ENCODE measurements around the gene FNDC11.

FNDC11 gene

GRCh38 chr20:63582382-63583063 lies 28.6 kb downstream of the FNDC11 start:
- DNase-seq (ENCODE audit: low read depth), result no peak

GRCh38 chr20:63585616-63586565 lies 31.9 kb downstream of the FNDC11 start:
- DNase-seq (ENCODE audit: low read depth), result no peak

GRCh38 chr20:63586797-63587196 lies 32.8 kb downstream of the FNDC11 start:
- DNase-seq (ENCODE audit: low read depth), result no peak

- DNase-seq (ENCODE audit: low read depth), result no peak
These were observed 33.3 kb downstream of the FNDC11 start for GRCh38 chr20:63587256-63587655.

GRCh38 chr20:63587776-63588591 lies 34.0 kb downstream of the FNDC11 start:
- no peak for DNase-seq (ENCODE audit: low read depth)

- DNase-seq (ENCODE audit: low read depth), result no peak
These were observed 34.7 kb downstream of the FNDC11 start for GRCh38 chr20:63588641-63589041.

- DNase-seq (ENCODE audit: low read depth), result no peak
These were observed 35.6 kb downstream of the FNDC11 start for GRCh38 chr20:63589261-63590217.

- no peak for DNase-seq (ENCODE audit: low read depth)
These were observed 36.5 kb downstream of the FNDC11 start for GRCh38 chr20:63590218-63591146.

GRCh38 chr20:63591147-63591533 lies 37.2 kb downstream of the FNDC11 start:
- no peak for DNase-seq (ENCODE audit: low read depth)

- no peak for DNase-seq (ENCODE audit: low read depth)
These were observed 37.9 kb downstream of the FNDC11 start for GRCh38 chr20:63591786-63592355.

- no peak for DNase-seq (ENCODE audit: low read depth)
These were observed 38.7 kb downstream of the FNDC11 start for GRCh38 chr20:63592661-63593060.

- no peak for DNase-seq (ENCODE audit: low read depth)
These were observed 40.1 kb downstream of the FNDC11 start for GRCh38 chr20:63594043-63594561.

GRCh38 chr20:63595416-63596127 lies 41.6 kb downstream of the FNDC11 start:
- DNase-seq (ENCODE audit: low read depth), result no peak

- no peak for DNase-seq (ENCODE audit: low read depth)
These were observed 42.5 kb downstream of the FNDC11 start for GRCh38 chr20:63596423-63596822.

GRCh38 chr20:63597651-63598478 lies 43.9 kb downstream of the FNDC11 start:
- DNase-seq (ENCODE audit: low read depth), result no peak

GRCh38 chr20:63598479-63599395 lies 44.8 kb downstream of the FNDC11 start:
- DNase-seq (ENCODE audit: low read depth), result no peak

Measured in HS-27A (cell line).